Astrocyte (in vitro differentiated cells and primary cell): ENCODE measurements around the gene THOC2.

Source experiments
- EZH2 ChIP-seq: IDR thresholded peaks from 2 replicates; pipeline ENCODE4 v1.6.1; 2012; ENCODE audit warnings: mild to moderate bottlenecking, low read length, inconsistent platforms; ENCODE audit not compliant: insufficient read depth
- TF ChIP-seq, protein P1 (sequence below): IDR thresholded peaks from 2 replicates; pipeline ENCODE4 v1.5.1; 2011; ENCODE audit warnings: low read depth, mild to moderate bottlenecking, inconsistent platforms, low read length, moderate library complexity; ENCODE audit not compliant: insufficient read depth

DNA sequence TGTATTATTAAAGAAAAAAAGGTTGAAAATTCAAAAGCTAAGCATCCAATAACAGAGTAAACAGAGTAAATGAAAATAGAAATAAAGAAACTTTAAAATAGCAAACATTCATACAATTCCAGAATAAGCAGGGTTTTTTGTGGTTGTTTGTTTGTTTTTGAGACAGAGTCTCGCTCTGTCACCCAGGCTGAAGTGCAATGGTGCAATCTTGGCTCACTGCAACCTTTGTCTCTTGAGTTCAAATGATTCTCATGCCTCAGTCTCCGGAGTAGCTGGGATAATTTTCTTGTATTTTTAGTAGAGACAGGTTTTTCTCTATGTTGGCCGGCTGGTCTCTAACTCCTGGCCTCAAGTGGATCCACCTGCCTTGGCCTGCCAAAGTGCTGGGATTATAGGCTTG lies 6.6 kb upstream of the THOC2 start:
- TF ChIP-seq, protein P1, sequence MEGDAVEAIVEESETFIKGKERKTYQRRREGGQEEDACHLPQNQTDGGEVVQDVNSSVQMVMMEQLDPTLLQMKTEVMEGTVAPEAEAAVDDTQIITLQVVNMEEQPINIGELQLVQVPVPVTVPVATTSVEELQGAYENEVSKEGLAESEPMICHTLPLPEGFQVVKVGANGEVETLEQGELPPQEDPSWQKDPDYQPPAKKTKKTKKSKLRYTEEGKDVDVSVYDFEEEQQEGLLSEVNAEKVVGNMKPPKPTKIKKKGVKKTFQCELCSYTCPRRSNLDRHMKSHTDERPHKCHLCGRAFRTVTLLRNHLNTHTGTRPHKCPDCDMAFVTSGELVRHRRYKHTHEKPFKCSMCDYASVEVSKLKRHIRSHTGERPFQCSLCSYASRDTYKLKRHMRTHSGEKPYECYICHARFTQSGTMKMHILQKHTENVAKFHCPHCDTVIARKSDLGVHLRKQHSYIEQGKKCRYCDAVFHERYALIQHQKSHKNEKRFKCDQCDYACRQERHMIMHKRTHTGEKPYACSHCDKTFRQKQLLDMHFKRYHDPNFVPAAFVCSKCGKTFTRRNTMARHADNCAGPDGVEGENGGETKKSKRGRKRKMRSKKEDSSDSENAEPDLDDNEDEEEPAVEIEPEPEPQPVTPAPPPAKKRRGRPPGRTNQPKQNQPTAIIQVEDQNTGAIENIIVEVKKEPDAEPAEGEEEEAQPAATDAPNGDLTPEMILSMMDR: no peak
- TF ChIP-seq EZH2: no peak
